HAP-1 (cell line): ENCODE results near the gene SLC35D2.

ENCODE experiments used
- DNase-seq, 2 experiments: peaks; one replicate each; pipeline ENCODE4 v3.0.0-alpha.2; 2016 to 2020; ENCODE audit warnings: low spot score in 2 of 2
- H3K27me3 ChIP-seq: fragments of 250-450 bp; sonication (Bioruptor Pico); 2 replicates; pipeline ENCODE4 v1.5.1; 2020; ENCODE audit warnings: low read depth, mild to moderate bottlenecking, moderate library complexity
- H3K36me3 ChIP-seq: fragments of 250-450 bp; sonication (Bioruptor Pico); replicated peaks from 2 replicates; pipeline ENCODE4 v1.5.1; 2020; ENCODE audit warnings: mild to moderate bottlenecking
- H3K4me1 ChIP-seq: fragments of 250-450 bp; sonication (Bioruptor Pico); 2 replicates; pipeline ENCODE4 v1.5.1; 2020; ENCODE audit warnings: mild to moderate bottlenecking
- H3K4me3 ChIP-seq: fragments of 250-450 bp; sonication (Bioruptor Pico); 2 replicates; pipeline ENCODE4 v1.5.1; 2020; ENCODE audit warnings: mild to moderate bottlenecking, moderate library complexity
- H3K9me3 ChIP-seq: fragments of 250-450 bp; sonication (Bioruptor Pico); 2 replicates; pipeline ENCODE4 v1.5.1; 2020; ENCODE audit warnings: mild to moderate bottlenecking, moderate library complexity
- in situ Hi-C: fragments of 300-500 bp; cut with MboI; formaldehyde crosslinking; loops from 3 replicates; pipeline ENCODE4 v1.14.3; 2020; ENCODE audit warnings: low sequenced_read_pairs, inconsistent platforms, mixed read lengths

SLC35D2 gene

GRCh38 chr9:96293498-96294158, 89.9 kb downstream of the SLC35D2 start:
- Histone ChIP-seq H3K36me3 (no peaks in the 10 kb centered on the region), H3K4me1 (no peaks in the 10 kb centered on the region; the same call in 1 of the 2 replicates), H3K27me3 (no peaks in the 10 kb centered on the region), H3K9me3 (no peaks in the 10 kb centered on the region), H3K4me3 (no peak overlapping the region)
- in situ Hi-C loops, result no loop called here
- no peak for DNase-seq

GRCh38 chr9:96289392-96289791, 94.1 kb downstream of the SLC35D2 start:
- in situ Hi-C loops, result no loop called here
- Histone ChIP-seq H3K4me3 (no peak overlapping the region), H3K4me1 (no peaks in the 10 kb centered on the region; the same call in 1 of the 2 replicates), H3K27me3 (no peaks in the 10 kb centered on the region), H3K36me3 (no peaks in the 10 kb centered on the region), H3K9me3 (no peaks in the 10 kb centered on the region)
- DNase-seq, result peak in 1 of 2 experiments; percentile 18

GRCh38 chr9:96281641-96282040, 101.9 kb downstream of the SLC35D2 start:
- peak in 1 of 2 experiments; percentile 18 for DNase-seq
- peaks cover 6% of the 10 kb centered on the region; the same call in 1 of the 2 replicates for H3K4me1 ChIP-seq
- H3K4me3 ChIP-seq, result no peak overlapping the region
- no peaks in the 10 kb centered on the region for H3K36me3 ChIP-seq
- no peaks in the 10 kb centered on the region for H3K9me3 ChIP-seq
- in situ Hi-C loops, result no loop called here
- no peaks in the 10 kb centered on the region for H3K27me3 ChIP-seq

GRCh38 chr9:96279932-96280331, 103.6 kb downstream of the SLC35D2 start:
- Histone ChIP-seq H3K4me1 (peaks cover 6% of the 10 kb centered on the region; the same call in 1 of the 2 replicates), H3K36me3 (no peaks in the 10 kb centered on the region), H3K9me3 (no peaks in the 10 kb centered on the region), H3K27me3 (no peaks in the 10 kb centered on the region), H3K4me3 (no peak overlapping the region)
- no peak for DNase-seq
- in situ Hi-C loops, result no loop called here

GRCh38 chr9:96274939-96275338, 108.6 kb downstream of the SLC35D2 start:
- in situ Hi-C loops, result no loop called here
- no peak for DNase-seq
- H3K36me3 ChIP-seq, result no peaks in the 10 kb centered on the region
- H3K9me3 ChIP-seq, result no peaks in the 10 kb centered on the region
- H3K4me3 ChIP-seq, result no peak overlapping the region
- no peaks in the 10 kb centered on the region for H3K4me1 ChIP-seq
- H3K27me3 ChIP-seq, result no peaks in the 10 kb centered on the region
